OCI-LY7 (cell line): ENCODE measurements around the gene KCNE5.

Experiments
- EZH2phosphoT487 ChIP-seq: fragments of 200-600 bp; sonication (generic); IDR thresholded peaks from 2 replicates; pipeline ENCODE4 v1.6.1; 2018; ENCODE audit warnings: low read depth, borderline replicate concordance, mild to moderate bottlenecking, mixed run types, antibody characterized with exemption, low read length, moderate library complexity, mixed read lengths
- TF ChIP-seq, protein P1 (sequence below): fragments of 200-600 bp; sonication (generic); conservative IDR thresholded peaks from 2 replicates; pipeline ENCODE4 v1.5.1; 2014; ENCODE audit warnings: mild to moderate bottlenecking, antibody characterized with exemption, low read length, moderate library complexity, mixed read lengths

DNA sequence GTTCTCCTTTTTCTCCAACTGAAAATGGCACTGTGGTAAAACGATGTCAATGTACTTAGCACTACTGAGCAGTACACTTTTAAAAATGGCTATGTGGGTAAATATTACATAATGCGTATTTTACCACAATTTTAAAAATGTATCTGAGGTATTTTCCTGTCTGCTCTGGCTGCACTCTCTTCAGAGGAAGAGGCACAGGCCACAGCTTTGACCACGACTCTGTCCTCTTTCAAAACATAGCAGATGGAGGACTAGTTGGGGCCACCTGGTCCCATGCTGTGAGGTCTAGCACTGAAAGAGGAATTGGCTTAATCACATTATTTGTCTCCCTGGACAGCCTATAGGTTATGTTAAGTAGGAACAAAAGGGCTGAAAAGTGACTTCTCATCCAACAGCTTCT, 5.2 kb downstream of the KCNE5 start:
- TF ChIP-seq, protein P1, sequence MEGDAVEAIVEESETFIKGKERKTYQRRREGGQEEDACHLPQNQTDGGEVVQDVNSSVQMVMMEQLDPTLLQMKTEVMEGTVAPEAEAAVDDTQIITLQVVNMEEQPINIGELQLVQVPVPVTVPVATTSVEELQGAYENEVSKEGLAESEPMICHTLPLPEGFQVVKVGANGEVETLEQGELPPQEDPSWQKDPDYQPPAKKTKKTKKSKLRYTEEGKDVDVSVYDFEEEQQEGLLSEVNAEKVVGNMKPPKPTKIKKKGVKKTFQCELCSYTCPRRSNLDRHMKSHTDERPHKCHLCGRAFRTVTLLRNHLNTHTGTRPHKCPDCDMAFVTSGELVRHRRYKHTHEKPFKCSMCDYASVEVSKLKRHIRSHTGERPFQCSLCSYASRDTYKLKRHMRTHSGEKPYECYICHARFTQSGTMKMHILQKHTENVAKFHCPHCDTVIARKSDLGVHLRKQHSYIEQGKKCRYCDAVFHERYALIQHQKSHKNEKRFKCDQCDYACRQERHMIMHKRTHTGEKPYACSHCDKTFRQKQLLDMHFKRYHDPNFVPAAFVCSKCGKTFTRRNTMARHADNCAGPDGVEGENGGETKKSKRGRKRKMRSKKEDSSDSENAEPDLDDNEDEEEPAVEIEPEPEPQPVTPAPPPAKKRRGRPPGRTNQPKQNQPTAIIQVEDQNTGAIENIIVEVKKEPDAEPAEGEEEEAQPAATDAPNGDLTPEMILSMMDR, result no peak
- TF ChIP-seq EZH2phosphoT487, result no peak
